GM21576 (cell line): ENCODE data around the gene INSR.
"Not testable (repeated sequence)": the region's sequence is repeated elsewhere in the genome, so short reads cannot be mapped to it uniquely, and the experiment has no call there.

Source experiments
- ATAC-seq: cut with Tn5 transposase; IDR thresholded peaks from one replicate; pipeline ENCODE4 v1.9.1; 2021; ENCODE audit warnings: mild to moderate bottlenecking, moderate library complexity; ENCODE audit not compliant: unreplicated experiment

INSR gene

GRCh38 chr19:7293762-7294557 lies at the start of gene INSR:
Gene INSR (minus strand): TSS chr19:7294414. CDS start chr19:7293891, 523 bp downstream.
- peak; percentile 63 for ATAC-seq

- no peak for ATAC-seq
Observed at GRCh38 chr19:7342143-7342542, 47.9 kb upstream of the INSR start.

DNA sequence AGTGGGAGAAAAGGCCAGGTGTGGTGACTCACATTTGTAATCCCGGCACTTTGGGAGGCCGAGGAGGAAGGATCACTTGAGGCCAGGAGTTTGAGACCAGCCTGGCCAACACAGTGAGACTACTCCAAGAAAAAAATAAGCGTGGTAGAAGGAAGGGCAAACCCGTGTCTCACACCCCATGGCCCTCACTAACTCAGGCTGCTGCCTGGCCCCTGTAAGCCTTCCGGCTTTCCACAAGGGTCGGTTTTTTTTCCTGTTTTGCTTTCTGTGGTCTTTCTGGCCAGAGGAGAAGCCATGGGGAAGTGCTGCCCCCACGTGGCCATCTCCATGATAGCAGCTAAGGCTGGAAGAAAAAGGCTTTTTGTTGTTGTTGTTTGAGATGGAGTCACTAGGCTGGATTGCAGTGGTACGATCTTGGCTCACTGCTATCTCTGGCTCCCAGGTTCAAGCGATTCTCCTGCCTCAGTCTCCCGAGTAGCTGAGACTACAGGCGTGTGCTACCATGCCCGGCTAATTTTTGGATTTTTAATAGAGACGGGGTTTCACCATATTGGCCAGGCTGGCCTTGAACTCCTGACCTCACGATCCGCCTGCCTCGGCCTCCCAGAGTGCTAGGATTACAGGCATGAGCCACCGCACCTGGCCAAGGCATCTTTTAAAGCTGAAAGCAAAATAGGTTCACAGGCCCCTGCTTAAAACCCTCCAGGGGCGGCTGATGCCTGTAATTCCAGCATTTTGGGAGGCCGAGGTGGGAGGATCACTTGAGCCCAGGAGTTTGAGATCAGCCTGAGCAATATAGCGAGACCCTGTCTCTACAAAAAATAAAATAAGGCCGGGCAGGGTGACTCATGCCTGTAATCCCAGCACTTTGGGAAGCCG lies 47.0 kb upstream of the INSR start:
- no peak for ATAC-seq

DNA sequence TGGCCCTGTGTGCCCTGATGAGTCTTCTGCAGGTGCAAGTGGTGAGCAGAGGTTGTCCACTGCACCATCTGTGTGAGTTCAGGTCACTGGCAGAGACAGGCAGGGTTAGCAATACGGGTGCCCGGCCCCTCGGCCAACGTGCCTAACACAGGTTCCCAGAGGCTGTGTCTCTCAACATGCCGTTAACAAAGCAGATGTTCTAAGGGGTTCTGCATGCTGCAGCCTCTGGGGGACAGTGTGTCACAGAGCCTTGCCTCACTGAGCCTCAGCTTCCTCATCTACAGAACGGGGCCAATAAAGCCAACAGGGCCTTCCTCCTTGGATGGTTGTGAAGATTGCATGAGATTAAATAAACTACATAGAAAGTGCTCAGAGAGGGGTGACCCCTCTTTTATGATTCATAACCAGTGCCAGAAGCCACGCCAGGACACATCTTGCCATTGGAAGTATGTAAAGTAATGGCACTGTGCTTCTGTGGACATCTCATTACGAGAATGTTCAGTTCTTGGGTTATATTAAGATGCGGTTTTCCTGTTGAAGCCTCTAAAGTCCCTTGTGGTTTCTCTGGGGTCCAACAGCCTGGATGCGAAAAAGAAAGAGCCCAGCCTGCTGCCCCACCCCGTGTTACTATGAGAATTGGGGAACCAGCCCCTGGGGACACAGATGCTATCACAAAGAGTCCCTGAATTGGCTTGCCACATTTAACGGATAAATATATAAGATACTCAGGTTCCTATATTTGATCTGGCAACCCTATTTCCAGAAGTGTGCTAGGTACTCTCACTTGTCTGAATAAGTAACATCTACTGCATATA lies 43.4 kb upstream of the INSR start:
- peak; percentile 69 for ATAC-seq

GRCh38 chr19:7336321-7336973 lies 42.2 kb upstream of the INSR start:
- no peak for ATAC-seq

DNA sequence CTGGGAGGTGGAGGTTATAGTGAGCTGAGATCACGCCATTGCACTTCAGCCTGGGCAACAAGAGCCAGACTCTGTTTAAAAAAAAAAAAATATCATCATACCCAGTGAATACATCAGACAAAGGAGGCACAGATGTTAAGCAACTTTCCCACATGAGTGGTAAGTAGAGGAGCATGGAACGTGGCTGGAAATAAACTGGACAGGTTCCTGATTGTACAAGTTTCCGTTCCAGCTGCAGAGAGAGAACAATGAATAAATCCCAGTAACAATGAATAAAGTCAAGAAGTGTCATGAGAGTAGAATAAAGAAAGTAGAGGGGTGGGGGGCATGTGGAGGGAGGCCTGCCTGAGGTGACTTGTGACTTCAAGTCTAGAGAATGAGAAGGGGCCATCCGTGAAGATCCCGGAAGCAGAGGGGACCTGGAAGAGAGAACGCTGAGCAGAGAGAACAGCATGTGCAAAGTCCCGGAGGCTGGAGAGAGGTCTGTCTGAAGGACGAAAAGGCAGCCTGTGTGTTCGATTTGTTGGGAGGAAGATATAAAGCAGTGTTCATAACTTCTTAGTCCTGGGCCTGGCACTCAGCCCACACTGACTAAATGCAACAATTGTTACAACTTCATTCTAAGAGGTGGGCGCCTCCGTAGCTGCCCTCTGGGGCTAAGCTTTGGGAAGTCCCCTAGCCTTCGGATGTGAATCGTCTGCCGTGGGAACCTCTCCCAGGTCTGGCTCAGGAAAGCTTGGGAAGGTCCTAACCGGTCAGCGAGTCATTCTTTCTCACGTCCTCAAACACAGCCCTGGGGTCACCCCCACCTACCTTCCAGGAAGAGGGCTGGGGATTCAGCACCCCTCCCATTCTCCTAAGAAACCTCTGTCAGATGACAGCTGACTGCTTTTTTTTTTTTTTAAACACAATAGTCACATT lies 39.2 kb upstream of the INSR start:
- ATAC-seq, result no peak

DNA sequence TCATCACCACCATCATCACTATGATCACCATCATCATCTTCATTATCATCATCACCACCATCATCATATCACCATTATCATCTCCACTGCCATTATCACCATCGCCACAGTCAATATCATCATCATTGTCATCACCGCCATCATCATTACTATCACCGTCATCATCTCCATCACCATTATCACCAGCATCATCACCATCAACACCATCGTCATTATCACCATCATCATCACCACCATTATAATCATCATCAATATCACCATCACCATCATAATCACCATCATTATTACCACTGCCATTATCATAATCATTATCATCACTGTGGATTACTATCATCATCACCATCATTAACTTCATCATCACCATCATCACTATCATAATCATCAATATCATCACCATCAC lies 37.2 kb upstream of the INSR start:
- no peak for ATAC-seq

GRCh38 chr19:7328647-7329046 lies 34.4 kb upstream of the INSR start:
- no peak for ATAC-seq

DNA sequence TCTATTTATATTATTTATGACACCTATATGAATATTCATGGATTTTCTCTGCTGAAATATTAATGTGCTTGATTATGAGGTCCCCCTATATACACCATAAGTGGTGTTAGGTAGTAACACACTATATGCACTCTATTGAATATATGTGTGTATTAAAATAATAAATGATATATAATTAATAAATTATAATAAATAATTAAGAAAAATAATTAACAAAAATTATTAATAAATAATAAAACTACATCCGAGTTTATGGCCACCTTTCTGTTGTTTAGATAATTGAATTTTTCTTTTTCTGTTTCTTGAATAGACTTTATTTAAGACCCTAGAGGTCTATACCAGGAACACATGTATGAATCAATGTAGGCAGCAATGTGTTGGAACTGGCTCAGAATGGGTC lies 33.6 kb upstream of the INSR start:
- ATAC-seq, result no peak

GRCh38 chr19:7326105-7326877 lies 32.1 kb upstream of the INSR start:
- no peak for ATAC-seq

GRCh38 chr19:7318176-7318575 lies 24.0 kb upstream of the INSR start:
- no peak for ATAC-seq

- ATAC-seq, result no peak
Observed at GRCh38 chr19:7312816-7313215, 18.6 kb upstream of the INSR start.

DNA sequence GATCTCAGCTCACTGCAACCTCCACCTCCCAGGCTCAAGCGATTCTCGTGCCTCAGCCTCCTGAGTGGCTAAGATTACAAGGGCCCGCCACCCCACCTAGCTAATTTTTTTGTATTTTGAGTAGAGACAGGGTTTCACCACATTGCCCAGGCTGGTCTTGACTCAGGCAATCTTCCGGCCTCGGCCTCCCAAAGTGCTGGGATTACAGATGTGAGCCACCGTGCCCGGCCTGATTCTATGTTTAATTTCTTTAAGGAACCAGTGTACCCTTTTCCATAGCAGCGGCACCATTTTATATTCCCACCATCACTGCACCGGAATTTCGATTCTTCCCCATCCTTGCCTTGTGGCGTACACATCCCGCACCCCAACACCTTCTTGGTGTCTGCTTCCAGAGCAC lies 17.7 kb upstream of the INSR start:
- no peak for ATAC-seq

DNA sequence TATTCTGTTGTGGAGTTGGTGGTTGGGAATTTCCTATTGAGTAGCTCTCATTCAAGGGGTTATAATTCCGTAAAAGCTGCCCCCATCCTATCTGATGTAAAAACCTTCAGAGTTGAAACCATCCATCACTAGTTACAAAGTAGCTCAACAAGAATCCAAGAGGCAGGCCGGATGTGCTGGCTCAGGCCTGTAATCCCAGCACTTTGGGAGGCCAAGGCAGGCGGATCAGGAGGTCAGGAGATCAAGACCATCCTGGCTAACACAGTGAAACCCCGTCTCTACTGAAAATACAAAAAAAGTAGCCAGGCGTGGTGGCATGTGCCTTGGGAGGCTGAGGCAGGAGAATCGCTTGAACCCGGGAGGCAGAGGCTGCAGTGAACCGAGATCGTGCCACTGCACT lies 14.1 kb upstream of the INSR start:
- ATAC-seq, result not testable (repeated sequence)

DNA sequence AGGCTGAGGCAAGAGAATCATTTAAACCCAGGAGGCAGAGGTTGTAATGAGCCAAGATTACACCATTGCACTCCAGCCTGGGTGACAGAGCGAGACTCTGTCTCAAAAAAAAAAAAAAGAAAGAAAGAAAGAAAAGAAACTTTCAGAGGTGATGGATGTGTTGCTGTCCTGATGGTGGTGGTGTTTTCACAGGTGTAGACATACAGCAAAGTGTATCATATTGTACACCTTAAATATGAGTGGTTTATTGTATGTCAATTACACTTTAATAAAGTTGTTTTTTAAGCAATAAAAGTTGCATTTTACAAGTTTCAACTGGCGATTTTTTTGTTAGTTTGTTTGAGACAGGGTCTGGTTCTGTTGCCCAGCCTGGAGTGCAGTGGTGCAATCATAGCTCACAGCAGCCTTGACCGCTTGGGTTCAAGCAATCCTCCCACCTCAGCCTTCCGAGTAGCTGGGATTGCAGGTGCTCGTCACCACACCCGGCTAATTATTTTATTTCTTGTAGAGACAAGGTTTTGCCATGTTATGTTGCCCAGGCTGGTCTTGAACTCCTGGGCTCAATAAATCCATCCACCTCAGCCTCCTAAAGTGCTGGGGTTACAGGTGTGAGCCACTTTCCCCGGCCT lies 13.5 kb upstream of the INSR start:
- ATAC-seq, result no peak

- ATAC-seq, result no peak
Observed at GRCh38 chr19:7304200-7304599, 10.0 kb upstream of the INSR start.

GRCh38 chr19:7303470-7303869 lies 9.3 kb upstream of the INSR start:
- ATAC-seq, result no peak

DNA sequence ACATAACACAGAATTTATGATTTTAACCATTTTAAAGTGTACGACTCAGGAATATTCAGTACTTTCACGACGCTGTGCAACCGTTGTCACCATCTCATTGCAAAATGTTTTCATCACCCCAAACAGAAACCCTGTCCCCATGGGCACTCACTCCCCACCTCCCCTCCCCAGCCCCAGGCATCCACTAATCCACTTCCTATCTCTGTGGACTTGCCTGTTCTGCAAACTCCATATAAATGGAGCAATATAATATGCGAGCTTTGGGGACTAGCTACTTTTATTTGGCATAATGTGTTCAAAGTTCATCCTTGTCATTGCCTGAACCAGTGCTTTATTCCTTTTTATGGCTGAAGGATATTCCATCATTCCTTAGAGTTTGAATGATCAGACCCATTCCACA lies 7.3 kb upstream of the INSR start:
- no peak for ATAC-seq
